ENCODE results near the gene CYLD. TPM values are rescaled to one million over a fixed set of nuclear protein-coding genes. Genes with fewer than 3 reads are reported as not detected.

Gene CYLD
- total RNA-seq, 1 experiment from 2014 or later, result 12.5 TPM

DNA sequence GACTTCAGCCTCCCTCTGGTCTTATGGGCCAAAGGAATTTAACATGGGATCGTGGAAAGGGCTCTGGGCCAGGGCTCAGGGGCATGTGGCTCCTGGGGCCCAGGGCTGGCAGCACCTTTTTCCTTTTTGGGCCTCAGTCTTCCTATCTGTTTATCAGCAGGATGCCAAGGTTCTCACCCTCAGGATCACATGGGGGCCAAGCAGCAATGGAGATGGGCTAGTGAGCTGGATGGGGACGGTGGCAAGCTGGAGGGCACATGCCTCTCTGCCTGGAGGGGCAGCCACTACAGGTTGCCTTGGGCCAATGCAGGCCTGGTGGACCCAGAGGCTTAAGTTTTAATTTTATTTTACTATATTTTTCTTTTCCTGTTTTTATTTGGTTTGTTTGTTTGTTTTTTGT lies 95.4 kb downstream of the CYLD start:
- Mint-ChIP-seq H3K27me3 (ENCODE audit: low read depth) (peaks cover 4% of the 10 kb centered on the region), H3K9me3 (peaks cover 7 to 12% of the 10 kb centered on the region in 2 experiments; a peak in 4 of 5 replicates), H3K36me3 (ENCODE audit: insufficient read depth in 1 of 3, low read depth in 3 of 3) (peaks cover 0 to 5% (median 4%) of the 10 kb centered on the region in 3 experiments; a peak in 3 of 7 replicates), H3K4me3 (no peak overlapping the region), H3K4me1 (peaks cover 3 to 13% of the 10 kb centered on the region in 2 experiments), H3K27ac (no peak overlapping the region)
- no peak overlapping the region for H2BK5ac ChIP-seq (ENCODE audit: insufficient read length, low read length)
- H3K4me1 ChIP-seq (ENCODE audit: insufficient read depth, low read length), result 0 out of 2 replicates have a peak, but pooled peaks cover 3% of the 10 kb centered on the region
- no peaks in the 10 kb centered on the region for H3K79me2 ChIP-seq (ENCODE audit: insufficient read depth, low read length)
- no peak overlapping the region for H2BK15ac ChIP-seq (ENCODE audit: low read depth, low read length)
- H4K20me1 ChIP-seq (ENCODE audit: control insufficient read depth, insufficient read depth, insufficient read length), result peaks cover 2% of the 10 kb centered on the region
- H3K79me1 ChIP-seq (ENCODE audit: insufficient read depth, low read depth, low read length, poor library complexity, severe bottlenecking), result no peaks in the 10 kb centered on the region
- no peak overlapping the region for H2AK5ac ChIP-seq (ENCODE audit: insufficient read length, low read length)
- no peak overlapping the region for H2BK20ac ChIP-seq (ENCODE audit: low read depth, low read length, poor library complexity, severe bottlenecking)
- H3K9me3 ChIP-seq (ENCODE audit: control insufficient read depth, low read depth, low read length), result no peaks in the 10 kb centered on the region
- H3K27ac ChIP-seq (ENCODE audit: insufficient read length, low read depth, low read length), result no peak overlapping the region
- peak; percentile 8 for DNase-seq
- no peak overlapping the region for H4K8ac ChIP-seq (replicated peaks; ENCODE audit: insufficient read length, low read depth, low read length)
- no peaks in the 10 kb centered on the region for H3K23me2 ChIP-seq (ENCODE audit: insufficient read length, low read depth, low read length, poor library complexity, severe bottlenecking)
- no peak overlapping the region for H3T11ph ChIP-seq (ENCODE audit: low read length)
- H3K23ac ChIP-seq (ENCODE audit: insufficient read length, low read depth, low read length), result no peak overlapping the region
- H3K14ac ChIP-seq (ENCODE audit: insufficient read depth, low read length), result no peak overlapping the region
- no peaks in the 10 kb centered on the region; the same call in 1 of the 2 replicates for H3K27me3 ChIP-seq (ENCODE audit: insufficient read depth, low read length)
- TF ChIP-seq, protein P1, sequence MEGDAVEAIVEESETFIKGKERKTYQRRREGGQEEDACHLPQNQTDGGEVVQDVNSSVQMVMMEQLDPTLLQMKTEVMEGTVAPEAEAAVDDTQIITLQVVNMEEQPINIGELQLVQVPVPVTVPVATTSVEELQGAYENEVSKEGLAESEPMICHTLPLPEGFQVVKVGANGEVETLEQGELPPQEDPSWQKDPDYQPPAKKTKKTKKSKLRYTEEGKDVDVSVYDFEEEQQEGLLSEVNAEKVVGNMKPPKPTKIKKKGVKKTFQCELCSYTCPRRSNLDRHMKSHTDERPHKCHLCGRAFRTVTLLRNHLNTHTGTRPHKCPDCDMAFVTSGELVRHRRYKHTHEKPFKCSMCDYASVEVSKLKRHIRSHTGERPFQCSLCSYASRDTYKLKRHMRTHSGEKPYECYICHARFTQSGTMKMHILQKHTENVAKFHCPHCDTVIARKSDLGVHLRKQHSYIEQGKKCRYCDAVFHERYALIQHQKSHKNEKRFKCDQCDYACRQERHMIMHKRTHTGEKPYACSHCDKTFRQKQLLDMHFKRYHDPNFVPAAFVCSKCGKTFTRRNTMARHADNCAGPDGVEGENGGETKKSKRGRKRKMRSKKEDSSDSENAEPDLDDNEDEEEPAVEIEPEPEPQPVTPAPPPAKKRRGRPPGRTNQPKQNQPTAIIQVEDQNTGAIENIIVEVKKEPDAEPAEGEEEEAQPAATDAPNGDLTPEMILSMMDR (conservative IDR thresholded peaks at IDR 0.05), result no peak
- H4K91ac ChIP-seq (ENCODE audit: insufficient read length, low read depth, low read length), result no peak overlapping the region
- no peak overlapping the region for H4K5ac ChIP-seq (ENCODE audit: insufficient read length, low read depth, low read length)
- no peak overlapping the region for H3K9ac ChIP-seq (ENCODE audit: extremely low read depth, insufficient read length, low read length)
- H2BK120ac ChIP-seq (ENCODE audit: low read depth, low read length, poor library complexity, severe bottlenecking), result no peak overlapping the region
- H3K56ac ChIP-seq (ENCODE audit: insufficient read length, low read depth, low read length), result no peak overlapping the region
- H3K4me2 ChIP-seq (ENCODE audit: insufficient read depth, insufficient read length, low read length), result no peak overlapping the region
- H3K18ac ChIP-seq (ENCODE audit: insufficient read length, low read depth, low read length), result no peak overlapping the region
- H3K4ac ChIP-seq (ENCODE audit: low read depth, low read length), result no peak overlapping the region
- no peak overlapping the region for H2BK12ac ChIP-seq (ENCODE audit: insufficient read length, low read depth, low read length)
- H2AFZ ChIP-seq (ENCODE audit: low read length), result no peak overlapping the region
- no CpG with 5 or more reads among the region's 2 CpGs for WGBS (ENCODE audit: extremely low coverage, insufficient read length, low lambda C conversion rate)

Data from H9 (cell line).